DMS153 treated with DMSO at 0.1 percent for 48 hours (cell line): Measurements from ENCODE around the gene OR1E1.
"Not testable (repeated sequence)": the region's sequence is repeated elsewhere in the genome, so short reads cannot be mapped to it uniquely, and the experiment has no call there.

Experiments used
- DNase-seq: peaks from one replicate; lab custom pipeline; 2025; ENCODE audit not compliant: unreplicated experiment; lab: John Stamatoyannopoulos, UW

Gene OR1E1, protein sequence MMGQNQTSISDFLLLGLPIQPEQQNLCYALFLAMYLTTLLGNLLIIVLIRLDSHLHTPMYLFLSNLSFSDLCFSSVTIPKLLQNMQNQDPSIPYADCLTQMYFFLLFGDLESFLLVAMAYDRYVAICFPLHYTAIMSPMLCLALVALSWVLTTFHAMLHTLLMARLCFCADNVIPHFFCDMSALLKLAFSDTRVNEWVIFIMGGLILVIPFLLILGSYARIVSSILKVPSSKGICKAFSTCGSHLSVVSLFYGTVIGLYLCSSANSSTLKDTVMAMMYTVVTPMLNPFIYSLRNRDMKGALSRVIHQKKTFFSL

GRCh38 chr17:3398310-3398709, at the start of gene OR1E1:
OR1E1 (minus strand) TSS chr17:3398410; CDS start chr17:3398410, 0 bp downstream.
- DNase-seq, result no peak

DNA sequence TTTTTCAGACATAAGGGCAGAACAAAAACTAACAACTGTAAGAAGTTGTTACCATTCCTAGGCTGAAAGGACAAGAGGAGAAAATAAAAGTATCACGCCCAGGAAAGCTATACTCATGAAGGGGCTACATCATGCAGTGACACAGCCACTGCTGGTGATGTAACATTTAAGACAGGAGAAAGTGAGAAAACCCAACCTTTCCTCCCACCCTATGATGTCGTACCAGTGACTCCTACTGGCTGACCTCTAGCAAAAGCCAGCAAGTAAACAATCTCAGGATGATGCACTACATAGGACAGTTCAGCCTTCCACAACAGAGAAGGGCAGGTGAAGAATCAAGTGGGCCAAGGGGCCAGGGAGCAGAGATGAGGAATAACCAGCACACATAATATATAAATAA, 49.4 kb upstream of the OR1E1 start:
- no peak for DNase-seq

GRCh38 chr17:3440451-3440850, 42.2 kb upstream of the OR1E1 start:
- DNase-seq, result no peak

DNA sequence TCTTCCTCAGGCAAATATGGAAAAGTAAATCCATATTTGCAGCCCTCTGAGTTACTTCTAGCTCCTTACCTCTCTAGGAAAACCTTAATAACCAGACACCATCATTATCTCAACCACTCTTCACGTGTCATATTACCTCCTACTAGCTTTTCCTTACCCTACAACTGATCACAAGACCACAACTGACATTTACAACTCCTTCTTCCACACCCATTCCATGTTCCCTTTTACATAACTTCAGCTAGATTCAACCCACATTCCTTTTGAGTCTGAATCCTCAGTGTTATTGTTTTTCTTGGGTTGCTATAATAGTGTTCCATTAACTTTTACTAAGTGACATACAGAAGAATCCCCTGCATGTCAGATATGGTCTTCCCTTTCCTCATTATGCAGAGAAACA, 40.2 kb upstream of the OR1E1 start:
- DNase-seq, result no peak

DNA sequence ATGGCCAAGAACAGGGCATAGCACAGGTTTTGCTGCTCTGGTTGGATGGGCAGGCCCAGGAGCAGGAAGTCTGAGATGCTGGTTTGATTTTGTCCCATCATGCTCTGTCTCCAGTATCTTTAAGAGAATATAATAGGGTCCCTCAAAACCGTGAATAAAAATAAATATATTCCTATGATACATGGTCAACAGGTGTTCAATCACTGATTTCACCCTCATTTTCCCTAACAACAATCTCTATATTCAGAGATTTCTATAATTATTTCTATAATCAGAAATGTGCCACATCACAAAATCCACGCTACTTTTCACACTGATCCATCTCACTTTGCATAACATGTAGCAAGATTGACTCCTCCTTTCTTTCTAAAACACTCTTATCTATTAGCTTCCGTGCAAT, 35.5 kb upstream of the OR1E1 start, which contains the start of gene OR1E2:
Gene OR1E2 (minus strand): TSS at position 101 of the 400 bp plus-strand sequence. CDS start 0 bp downstream, at position 101.
- no peak for DNase-seq

GRCh38 chr17:3433215-3433614, 35.0 kb upstream of the OR1E1 start:
- DNase-seq, result not testable (repeated sequence)

DNA sequence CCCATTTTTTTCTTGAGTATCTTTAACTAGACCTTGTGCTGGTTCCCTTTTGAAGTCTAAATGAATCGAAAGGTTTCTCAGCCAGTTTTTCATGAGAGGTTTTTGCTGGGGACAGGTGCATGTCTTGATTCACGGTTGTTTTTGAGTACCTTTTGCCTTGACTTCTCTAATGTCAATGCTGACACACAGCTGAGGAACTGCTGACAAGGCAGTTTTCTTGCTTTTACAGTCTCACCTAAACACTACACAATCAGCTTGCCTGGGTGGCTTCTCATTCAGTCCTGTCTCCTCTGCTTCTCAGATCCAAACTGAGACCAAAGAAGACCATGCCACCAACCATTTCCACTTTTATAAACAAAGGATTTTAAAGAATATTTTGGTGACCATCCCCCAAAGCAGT, 20.0 kb upstream of the OR1E1 start:
- DNase-seq, result no peak

DNA sequence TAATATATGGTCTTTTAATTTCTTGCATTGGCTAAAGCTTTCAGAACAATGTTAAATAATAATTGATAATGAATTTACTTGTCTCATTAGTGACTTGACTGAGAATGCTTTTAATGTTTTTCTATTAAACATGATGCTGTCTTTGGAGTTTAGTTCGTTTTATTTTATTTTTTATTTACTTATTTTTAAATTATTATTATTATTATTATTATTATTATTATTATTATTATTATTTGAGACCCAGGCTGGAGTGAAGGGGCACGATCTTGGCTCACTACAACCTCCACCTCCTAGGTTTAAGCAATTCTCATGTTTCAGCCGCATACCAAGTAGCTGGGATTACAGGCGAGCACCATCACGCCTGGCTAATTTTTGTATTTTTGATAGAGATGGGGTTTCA, 17.4 kb upstream of the OR1E1 start:
- DNase-seq, result no peak

GRCh38 chr17:3412216-3412615, 14.0 kb upstream of the OR1E1 start:
- DNase-seq, result not testable (repeated sequence)

DNA sequence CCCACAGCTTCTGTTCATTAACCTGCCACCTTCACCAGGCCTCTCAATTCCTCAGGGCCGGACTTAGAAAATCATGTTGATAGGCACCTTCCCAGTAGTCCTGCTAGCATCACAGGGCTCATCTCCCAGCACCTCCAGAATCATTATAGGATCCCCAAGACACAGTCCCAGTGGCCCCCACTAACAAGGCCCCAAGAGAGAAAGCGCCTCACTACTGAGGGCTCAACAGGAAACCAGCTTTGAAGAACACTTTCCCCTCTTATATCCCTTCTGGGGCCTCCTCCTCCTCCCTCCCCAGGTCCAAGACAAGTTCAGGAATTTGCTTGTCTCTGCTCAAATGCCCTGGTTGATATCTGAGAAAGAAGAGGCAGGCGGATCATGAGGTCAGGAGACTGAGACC, 12.9 kb upstream of the OR1E1 start, which contains the start of gene OR3A3:
Gene OR3A3 (plus strand): TSS at position 301 of the 400 bp plus-strand sequence.
- DNase-seq, result no peak

DNA sequence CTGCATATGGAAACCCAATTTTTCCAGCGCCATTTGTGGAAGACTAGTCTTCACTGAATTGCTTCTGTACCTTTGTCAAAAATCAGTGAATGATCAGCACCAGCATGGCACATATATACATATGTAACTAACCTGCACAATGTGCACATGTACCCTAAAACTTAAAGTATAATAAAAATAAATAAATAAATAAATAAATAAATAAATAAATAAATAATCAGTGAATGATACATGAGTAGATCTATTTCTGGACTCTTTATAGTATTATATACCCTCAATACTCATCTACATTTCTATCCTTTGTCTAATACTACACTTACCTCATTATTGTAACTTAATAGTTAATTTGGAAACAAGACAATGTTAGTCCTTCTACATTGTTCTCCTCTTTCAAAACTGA, 5.6 kb upstream of the OR1E1 start:
- DNase-seq, result not testable (repeated sequence)

- DNase-seq, result no peak
These were observed 3.6 kb upstream of the OR1E1 start for GRCh38 chr17:3401786-3402185.

DNA sequence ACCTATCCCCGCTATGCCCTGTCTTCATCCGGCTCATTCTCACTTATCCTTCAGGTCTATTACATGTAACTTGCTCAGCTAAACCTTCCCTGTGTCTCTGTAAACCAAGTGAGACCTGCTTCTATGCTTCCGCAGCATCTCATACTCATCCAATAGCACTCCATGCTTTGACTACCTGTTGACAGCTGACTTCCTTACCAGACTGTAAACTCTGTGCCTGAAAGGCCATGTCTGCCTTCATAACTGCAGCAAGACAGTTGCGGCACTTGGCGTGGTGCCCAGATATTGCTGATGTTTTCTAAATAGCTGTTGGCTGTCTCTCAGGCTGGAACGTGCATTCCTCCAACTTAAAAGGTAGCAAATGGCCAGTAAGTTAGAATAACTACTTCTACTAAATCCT, 1.8 kb upstream of the OR1E1 start:
- DNase-seq, result no peak

GRCh38 chr17:3397801-3398200, 409 bp downstream of the OR1E1 start:
- not testable (repeated sequence) for DNase-seq

DNA sequence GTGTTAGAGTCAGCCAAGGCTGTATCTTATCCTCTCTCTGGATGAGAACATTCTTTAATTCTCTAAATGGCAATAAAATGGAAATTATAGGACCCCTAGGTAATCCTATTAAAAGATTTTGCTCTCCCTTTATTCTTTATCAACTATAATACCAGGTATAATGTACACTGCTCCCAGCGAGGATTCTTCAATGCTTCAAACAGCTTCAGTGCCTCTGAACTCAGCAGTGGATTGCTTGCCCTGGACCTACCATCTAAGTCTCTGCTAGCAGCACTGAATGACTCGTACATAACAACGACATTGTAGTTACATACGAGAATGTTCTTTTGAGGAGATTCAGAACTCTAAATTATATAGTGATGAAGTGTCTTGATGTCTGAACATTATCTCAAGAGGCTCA, 8.4 kb downstream of the OR1E1 start:
- DNase-seq, result no peak

DNA sequence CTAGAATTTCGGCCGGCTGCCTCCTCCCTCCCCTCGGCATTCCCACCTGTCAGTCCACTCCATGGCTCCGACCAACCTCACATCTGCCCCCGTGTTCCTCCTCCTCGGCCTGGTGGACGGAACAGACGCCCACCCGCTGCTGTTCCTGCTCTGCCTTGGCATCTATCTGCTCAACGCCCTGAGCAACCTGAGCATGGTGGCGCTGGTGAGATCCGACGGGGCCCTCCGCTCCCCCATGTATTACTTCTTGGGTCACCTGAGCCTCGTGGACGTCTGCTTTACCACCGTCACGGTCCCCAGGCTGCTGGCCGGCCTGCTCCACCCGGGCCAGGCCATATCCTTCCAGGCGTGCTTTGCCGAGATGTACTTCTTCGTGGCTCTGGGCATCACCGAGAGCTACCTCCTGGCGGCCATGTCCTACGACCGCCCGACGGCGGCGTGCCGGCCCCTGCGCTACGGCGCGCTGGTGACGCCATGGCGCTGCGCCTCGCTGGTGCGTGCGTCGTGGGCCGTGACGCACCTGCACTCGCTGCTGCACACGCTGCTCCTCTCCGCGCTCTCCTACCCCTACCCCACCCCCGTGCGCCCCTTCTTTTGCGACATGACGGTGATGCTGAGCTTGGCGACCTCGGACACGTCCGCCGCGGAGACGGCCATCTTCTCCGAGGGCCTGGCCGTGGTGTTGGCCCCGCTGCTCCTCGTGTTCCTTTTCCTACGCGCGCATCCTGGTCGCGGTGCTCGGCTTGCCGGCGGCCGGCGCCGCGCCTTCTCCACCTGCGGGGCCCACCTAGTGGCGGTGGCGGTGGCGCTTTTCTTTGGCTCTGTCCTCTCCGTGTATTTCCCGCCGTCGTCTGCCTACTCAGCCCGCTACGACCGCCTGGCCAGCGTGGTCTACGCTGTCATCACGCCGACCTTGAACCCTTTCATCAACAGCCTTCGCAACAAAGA, 12.1 kb downstream of the OR1E1 start, which contains the start of gene OR3A2:
Gene OR3A2 (minus strand): TSS at position 440 of the 948 bp plus-strand sequence.
- DNase-seq, result no peak

GRCh38 chr17:3381957-3382356, 16.3 kb downstream of the OR1E1 start:
- no peak for DNase-seq

GRCh38 chr17:3378321-3378720, 19.9 kb downstream of the OR1E1 start:
- no peak for DNase-seq

- not testable (repeated sequence) for DNase-seq
These were observed 27.0 kb downstream of the OR1E1 start for GRCh38 chr17:3371167-3371566.
